ENCODE results near the gene MOB3B. TPM values are rescaled to one million over a fixed set of nuclear protein-coding genes. Genes with fewer than 3 reads are reported as not detected.

MOB3B gene
- total and polyA plus RNA-seq, 11 donors: 0.42 to 2.8 (median 1.8) TPM

GRCh38 chr9:27365707-27366376, 163.8 kb downstream of the MOB3B start:
- peaks cover 0 to 36% (median 6%) of the 10 kb centered on the region in 12 donors for H3K4me1 ChIP-seq
- intact Hi-C loops (cut with DNase I): loop anchor here in 1 of 10 donors (5.0 kb wide), 1 partner anchor 46 kb away; no protein-coding TSS in a partner anchor
- H3K4me3 ChIP-seq: no peak overlapping the region
- no peaks in the 10 kb centered on the region for H3K9me3 ChIP-seq
- H3K36me3 ChIP-seq: no peaks in the 10 kb centered on the region
- 75 to 84% (median 81%) methylated on average over 6 of the region's 6 CpGs for WGBS, 4 donors
- no peak overlapping the region for H3K27ac ChIP-seq
- ATAC-seq: no peak
- H3K27me3 ChIP-seq: no peaks in the 10 kb centered on the region
- no peak for DNase-seq
- no peak for TF ChIP-seq POLR2A (IDR thresholded peaks at IDR 0.05)
- no peak for TF ChIP-seq CTCF (IDR thresholded peaks at IDR 0.05)

GRCh38 chr9:27362447-27363210, 167.0 kb downstream of the MOB3B start:
- Histone ChIP-seq H3K27ac (no peak overlapping the region), H3K4me1 (peaks cover 0 to 20% (median 4%) of the 10 kb centered on the region in 12 donors), H3K27me3 (no peaks in the 10 kb centered on the region), H3K9me3 (no peaks in the 10 kb centered on the region), H3K36me3 (no peaks in the 10 kb centered on the region), H3K4me3 (no peak overlapping the region)
- TF ChIP-seq CTCF (IDR thresholded peaks at IDR 0.05): no peak
- no peak for TF ChIP-seq POLR2A (IDR thresholded peaks at IDR 0.05)
- ATAC-seq: no peak
- DNase-seq: no peak
- intact Hi-C loops (cut with DNase I): no loop called here
- 76 to 86% (median 84%) methylated on average over 5 of the region's 5 CpGs for WGBS, 4 donors

DNA sequence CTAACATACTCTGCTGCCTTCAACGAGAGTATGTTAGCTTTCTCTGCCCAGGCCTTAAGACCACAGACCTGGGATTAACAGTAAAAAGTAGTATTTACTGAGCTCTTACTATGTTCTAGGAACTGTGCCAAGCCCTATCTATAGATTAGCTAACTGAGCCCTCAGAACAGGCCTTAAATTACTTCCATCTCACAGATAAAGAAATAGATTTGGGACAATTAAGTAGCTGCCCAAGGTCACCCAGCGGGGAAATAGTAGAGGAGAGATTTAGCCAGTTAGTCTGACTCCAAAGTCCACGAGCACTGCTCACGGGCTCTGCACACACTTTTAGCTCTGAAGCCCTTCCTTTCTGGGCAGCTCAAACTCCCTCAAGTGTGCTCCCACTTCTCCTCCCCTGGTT, 168.1 kb downstream of the MOB3B start:
- Histone ChIP-seq H3K4me1 (peaks cover 0 to 9% (median 0%) of the 10 kb centered on the region in 12 donors), H3K27ac (no peak overlapping the region), H3K4me3 (no peak overlapping the region), H3K36me3 (no peaks in the 10 kb centered on the region), H3K9me3 (no peaks in the 10 kb centered on the region), H3K27me3 (no peaks in the 10 kb centered on the region)
- 85 to 88% (median 87%) methylated on average over 4 of the region's 4 CpGs for WGBS, 4 donors
- intact Hi-C loops (cut with DNase I): no loop called here
- TF ChIP-seq POLR2A (IDR thresholded peaks at IDR 0.05) (no peak), CTCF (IDR thresholded peaks at IDR 0.05) (no peak)
- ATAC-seq (no peak), DNase-seq (no peak)

DNA sequence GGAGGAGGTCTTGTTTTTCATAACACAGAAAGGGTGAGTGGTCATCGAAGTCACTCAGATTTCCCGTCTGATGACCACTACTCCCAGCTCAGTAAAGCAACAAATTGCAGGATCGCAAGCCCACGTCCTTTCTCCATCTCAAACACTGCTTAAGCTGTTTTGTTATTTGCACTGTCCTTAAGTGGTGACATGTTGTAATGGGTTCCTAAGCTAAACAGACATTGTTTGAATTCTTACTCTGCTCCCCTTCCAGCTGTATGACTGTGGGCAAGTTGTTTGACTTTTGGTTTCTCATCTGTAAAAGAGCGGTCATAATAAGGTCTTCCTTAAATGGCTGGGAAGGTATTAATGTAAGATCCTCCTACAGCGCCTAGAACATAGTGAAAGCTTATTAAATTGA, 169.9 kb downstream of the MOB3B start:
- DNase-seq (no peak), ATAC-seq (no peak)
- Histone ChIP-seq H3K27me3 (no peaks in the 10 kb centered on the region), H3K4me3 (no peak overlapping the region), H3K9me3 (no peaks in the 10 kb centered on the region), H3K4me1 (peaks cover 0 to 4% (median 0%) of the 10 kb centered on the region in 12 donors), H3K36me3 (no peaks in the 10 kb centered on the region), H3K27ac (no peak overlapping the region)
- 95 to 97% (median 97%) methylated on average over 6 of the region's 6 CpGs for WGBS, 4 donors
- TF ChIP-seq POLR2A (IDR thresholded peaks at IDR 0.05) (no peak), CTCF (IDR thresholded peaks at IDR 0.05) (no peak)
- intact Hi-C loops (cut with DNase I): no loop called here
